Stimulated activated CD4-positive, alpha-beta T cell treated with anti-CD3 and anti-CD28 coated beads, Interleukin-2, amount 100 ng/mL, for 24 hours (primary cell): ENCODE measurements around the gene HERC2.
"Not testable (repeated sequence)": the region's sequence is repeated elsewhere in the genome, so short reads cannot be mapped to it uniquely, and the experiment has no call there.

ENCODE experiments used
- DNase-seq, 2 donors: peaks; one replicate each; pipeline ENCODE4 v3.0.0-alpha.2; 2020

The HERC2 gene, protein sequence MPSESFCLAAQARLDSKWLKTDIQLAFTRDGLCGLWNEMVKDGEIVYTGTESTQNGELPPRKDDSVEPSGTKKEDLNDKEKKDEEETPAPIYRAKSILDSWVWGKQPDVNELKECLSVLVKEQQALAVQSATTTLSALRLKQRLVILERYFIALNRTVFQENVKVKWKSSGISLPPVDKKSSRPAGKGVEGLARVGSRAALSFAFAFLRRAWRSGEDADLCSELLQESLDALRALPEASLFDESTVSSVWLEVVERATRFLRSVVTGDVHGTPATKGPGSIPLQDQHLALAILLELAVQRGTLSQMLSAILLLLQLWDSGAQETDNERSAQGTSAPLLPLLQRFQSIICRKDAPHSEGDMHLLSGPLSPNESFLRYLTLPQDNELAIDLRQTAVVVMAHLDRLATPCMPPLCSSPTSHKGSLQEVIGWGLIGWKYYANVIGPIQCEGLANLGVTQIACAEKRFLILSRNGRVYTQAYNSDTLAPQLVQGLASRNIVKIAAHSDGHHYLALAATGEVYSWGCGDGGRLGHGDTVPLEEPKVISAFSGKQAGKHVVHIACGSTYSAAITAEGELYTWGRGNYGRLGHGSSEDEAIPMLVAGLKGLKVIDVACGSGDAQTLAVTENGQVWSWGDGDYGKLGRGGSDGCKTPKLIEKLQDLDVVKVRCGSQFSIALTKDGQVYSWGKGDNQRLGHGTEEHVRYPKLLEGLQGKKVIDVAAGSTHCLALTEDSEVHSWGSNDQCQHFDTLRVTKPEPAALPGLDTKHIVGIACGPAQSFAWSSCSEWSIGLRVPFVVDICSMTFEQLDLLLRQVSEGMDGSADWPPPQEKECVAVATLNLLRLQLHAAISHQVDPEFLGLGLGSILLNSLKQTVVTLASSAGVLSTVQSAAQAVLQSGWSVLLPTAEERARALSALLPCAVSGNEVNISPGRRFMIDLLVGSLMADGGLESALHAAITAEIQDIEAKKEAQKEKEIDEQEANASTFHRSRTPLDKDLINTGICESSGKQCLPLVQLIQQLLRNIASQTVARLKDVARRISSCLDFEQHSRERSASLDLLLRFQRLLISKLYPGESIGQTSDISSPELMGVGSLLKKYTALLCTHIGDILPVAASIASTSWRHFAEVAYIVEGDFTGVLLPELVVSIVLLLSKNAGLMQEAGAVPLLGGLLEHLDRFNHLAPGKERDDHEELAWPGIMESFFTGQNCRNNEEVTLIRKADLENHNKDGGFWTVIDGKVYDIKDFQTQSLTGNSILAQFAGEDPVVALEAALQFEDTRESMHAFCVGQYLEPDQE (N-terminal part only)

DNA sequence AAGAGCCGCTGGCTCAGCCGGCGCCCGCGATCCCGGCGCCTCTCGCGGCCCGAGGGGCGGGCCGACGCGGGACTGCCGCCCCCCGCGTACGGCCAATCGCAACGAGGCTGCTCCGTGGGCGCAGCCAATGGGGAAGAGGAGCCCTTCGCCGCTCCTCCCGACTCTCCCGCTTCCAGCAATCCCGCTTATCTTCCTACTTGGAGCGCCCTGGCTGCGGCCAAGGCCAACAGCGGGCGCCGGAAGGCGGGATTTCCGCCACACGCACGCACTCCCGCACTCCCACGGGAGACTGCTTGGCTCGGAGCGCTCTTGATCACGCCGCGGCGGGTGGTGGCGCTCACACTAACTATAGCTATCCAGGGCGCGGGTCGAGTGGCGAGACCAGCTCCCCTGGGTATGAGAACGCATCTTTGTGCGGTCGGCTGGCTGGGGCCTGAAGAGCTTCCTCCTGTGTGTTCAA lies at the start of gene HERC2:
Gene HERC2 (minus strand): TSS at position 51 of the 460 bp plus-strand sequence. CDS start 746 bp downstream, outside the sequence.
- not testable (repeated sequence) for DNase-seq

DNA sequence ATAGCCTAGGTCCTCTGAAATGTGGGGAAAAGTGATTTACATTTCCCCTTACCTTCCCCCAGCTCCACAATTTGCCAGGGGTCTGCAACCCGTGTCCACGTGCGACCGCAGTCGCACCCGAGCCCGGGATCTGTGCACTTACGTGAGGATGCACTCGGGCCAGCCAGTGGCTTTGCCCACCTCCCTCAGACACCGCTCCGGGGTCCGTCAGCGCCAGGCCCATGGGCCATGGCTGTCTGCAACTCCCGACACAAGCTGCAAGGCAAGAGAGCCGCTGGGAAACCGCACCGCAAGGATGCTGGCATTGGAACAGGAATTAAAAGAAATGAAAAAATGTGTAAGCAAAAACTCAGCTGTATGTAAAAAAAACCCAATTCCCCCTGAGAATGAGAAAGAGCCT lies 43.5 kb upstream of the HERC2 start:
- not testable (repeated sequence) for DNase-seq

DNA sequence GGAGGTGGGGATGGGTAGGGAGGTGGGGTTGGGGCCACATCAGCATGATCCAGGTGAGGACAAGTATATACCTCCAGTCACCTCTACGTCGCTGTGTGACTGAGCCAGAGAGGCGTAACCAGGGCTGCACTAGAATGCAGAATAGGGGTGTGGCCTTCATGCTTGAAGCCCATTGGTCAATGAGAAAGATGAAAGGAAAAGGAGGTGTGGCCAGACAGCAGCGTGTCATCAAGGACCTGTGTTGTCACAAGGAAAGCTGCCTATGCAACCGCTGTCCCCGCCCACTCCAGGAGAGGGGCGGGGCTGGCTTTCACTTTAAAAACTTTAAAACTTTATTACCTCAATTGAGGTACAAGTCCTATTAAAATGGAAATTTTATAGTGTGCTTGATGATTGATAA lies 36.0 kb upstream of the HERC2 start, which contains the start of gene GOLGA6L24:
Gene GOLGA6L24 (minus strand): TSS at position 101 of the 400 bp plus-strand sequence. CDS start 61 bp downstream, at position 40.
- not testable (repeated sequence) for DNase-seq

DNA sequence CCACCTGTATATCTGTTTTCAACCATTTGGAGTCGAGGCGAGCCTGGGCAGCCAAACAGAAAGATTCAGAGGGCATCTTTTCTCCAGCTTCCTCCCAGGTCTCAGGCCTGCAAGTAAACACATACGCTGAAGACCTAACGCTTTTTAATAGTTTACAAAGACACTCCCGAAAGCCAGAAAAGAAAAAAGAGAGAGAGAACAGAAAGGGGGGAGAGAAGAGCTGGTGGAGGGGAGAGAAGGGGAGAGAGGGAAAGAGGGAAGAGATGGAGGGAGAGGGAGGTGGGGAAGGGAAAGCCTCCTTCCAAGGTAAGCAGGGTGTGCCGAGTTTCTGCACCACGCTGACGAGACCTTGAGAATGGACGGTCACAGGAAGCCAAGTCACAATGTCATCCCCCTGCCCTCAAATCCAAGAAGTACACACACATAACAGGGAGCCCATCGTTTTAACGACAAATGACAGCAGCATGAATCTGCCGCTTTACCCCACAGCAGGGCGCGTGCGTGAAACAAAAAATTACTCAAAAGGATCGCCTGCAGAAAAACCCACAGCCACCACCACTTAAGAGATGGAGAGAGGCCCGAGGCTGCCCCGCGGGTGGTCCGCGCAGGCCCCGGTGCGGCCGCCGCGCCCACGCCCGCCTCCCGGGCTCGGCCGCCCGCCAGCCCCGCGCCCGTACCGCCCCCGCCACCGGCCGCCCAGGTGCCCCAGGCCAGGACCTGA lies 461 bp downstream of the HERC2 start:
- peak; percentile 21 to 26 for DNase-seq

DNA sequence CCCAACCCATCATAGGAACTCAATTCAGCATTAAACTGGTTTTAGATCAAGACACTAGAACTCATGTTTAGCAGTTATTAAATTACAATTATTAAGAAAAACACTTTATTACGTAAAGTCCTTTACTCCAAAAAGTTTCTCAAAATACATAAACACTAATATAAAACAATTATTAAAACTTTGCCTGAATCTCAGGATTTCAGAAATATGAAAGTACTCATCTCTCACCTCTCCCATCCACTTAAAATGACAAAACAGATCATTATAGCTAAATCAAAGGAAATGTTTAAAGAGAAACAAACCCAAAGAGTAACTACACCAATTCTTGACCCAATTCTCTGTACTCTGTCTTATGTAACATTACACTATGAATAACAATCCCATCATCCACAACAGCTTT lies 2.3 kb downstream of the HERC2 start:
- DNase-seq: not testable (repeated sequence)

DNA sequence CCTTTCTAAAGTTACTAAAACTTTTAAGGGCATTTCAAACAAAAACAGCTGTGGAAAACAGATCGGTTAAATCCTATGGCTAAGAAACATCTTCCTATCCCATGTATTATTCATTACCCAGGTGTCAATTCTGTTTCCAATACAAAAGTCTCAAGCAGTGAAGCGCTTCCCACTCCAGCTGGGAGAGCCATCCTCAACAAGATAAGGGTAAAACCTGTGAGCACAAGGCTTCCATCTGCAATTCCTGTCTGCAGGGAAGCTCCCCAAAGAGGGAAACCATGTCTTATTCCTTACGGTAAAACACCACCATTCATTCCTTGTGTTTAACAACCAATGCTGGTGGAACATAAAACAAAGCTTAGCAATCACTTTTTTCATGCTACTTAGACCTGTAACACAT lies 3.2 kb downstream of the HERC2 start:
- not testable (repeated sequence) for DNase-seq

DNA sequence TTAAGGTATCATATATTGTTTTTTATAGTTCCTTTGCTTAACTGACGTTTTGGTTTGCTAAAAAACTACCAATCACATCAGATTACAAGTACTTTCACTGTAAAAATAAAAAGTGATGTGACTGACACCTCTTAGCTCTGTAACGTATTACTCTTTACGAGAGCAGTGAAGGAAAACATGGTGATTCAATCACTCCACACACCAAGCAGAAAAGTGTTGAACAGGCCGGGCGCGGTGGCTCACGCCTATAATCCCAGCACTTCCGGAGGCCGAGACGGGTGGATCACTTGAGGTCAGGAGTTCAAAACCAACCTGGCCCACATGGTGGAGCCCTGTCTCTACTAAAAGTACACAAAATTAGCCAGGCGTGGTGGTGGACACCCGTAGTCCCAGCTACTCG lies 3.9 kb downstream of the HERC2 start:
- not testable (repeated sequence) for DNase-seq

DNA sequence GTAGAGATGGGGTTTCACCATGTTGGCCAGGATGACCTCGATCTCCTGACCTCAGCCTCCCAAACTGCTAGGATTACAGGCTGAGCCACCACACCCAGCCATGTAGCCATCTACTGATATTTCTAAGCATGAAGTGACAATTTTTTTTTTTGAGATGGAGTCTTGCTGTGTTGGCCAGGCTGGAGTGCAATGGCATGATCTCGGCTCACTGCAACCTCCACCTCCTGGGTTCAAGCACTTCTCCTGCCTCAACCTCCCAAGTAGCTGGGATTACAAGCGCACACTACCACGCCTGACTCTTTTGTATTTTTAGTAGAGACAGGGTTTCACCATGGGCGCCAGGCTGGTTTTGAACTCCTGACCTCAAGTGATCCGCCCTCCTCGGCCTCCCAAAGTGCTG lies 5.0 kb downstream of the HERC2 start:
- not testable (repeated sequence) for DNase-seq

DNA sequence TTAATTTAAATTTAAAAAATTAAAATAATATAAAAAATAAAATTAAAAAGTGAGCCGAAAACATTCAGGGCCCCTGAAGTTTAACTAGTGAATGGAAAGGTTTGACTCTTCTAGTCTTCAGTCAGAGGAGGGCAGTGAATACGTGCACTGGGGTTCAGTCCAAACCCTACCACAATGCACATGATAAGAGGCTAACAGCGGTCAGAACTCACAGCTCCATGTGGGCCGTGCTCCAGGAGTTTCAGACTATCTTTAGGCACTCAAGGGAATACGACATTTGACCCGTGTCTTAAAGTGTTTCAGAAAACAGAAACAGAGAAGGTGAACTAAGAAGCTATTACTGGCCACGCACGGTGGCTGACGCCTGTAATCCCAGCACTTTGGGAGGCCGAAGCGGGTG lies 11.5 kb downstream of the HERC2 start:
- DNase-seq: not testable (repeated sequence)

DNA sequence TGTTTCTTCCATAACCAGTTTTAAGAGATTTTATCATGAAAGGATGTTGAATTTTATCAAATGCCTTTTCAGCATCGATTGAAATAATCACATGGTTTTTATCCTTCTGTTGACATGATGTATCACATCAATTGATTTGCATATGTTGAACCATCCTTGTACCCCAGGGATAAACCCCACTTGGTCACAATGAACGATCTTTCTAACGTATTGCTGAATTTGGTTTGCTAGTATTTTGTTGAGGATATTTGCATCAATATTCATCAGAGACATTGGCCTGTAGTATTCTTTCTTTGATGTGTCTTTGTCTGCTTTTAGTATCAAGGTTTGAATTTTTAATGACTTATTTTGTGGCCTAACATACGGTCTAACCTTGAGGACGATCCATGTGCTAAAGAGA lies 13.3 kb downstream of the HERC2 start:
- not testable (repeated sequence) for DNase-seq

DNA sequence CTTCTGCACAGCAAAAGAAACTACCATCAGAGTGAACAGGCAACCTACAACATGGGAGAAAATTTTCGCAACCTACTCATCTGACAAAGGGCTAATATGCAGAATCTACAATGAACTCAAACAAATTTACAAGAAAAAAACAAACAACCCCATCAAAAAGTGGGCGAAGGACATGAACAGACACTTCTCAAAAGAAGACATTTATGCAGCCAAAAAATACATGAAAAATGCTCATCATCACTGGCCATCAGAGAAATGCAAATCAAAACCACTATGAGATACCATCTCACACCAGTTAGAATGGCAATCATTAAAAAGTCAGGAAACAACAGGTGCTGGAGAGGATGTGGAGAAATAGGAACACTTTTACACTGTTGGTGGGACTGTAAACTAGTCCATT lies 16.3 kb downstream of the HERC2 start:
- not testable (repeated sequence) for DNase-seq

DNA sequence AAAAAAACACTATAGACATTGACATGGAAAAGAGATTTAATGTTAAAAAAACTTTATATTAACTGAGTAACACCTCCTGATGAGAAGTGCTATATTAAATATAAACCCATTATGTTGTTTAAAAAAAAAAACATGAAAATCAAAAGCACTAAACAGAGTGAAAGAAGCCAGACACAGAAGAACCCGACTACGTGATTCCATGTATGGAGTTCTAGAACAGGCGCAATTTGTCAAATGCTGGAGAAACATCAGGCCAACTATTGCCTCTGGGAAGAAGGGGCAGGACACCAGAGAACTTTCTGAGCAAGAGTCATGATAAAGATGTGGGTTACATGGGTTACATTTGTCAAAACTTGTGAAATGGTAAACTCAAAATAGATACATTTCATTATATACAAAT lies 24.5 kb downstream of the HERC2 start:
- DNase-seq: not testable (repeated sequence)

DNA sequence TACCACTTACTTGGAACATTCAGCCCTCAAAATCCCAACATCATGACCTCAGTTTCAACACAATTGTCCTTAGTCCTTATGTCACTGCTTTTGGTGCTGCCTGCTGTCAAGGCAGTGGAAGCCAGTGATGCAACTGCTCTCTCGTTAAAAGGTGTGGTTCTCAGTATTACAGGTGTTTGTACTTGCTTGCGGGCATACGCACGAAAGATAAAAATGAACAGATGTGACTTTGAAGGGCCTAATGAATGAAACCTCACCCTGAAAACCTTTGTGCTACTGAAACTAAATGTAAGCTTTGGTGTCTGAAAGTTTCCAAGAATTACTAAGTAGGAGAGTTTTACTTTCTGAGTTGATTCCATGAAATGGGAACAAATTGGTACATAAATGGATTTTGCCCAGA lies 25.2 kb downstream of the HERC2 start:
- DNase-seq: not testable (repeated sequence)

DNA sequence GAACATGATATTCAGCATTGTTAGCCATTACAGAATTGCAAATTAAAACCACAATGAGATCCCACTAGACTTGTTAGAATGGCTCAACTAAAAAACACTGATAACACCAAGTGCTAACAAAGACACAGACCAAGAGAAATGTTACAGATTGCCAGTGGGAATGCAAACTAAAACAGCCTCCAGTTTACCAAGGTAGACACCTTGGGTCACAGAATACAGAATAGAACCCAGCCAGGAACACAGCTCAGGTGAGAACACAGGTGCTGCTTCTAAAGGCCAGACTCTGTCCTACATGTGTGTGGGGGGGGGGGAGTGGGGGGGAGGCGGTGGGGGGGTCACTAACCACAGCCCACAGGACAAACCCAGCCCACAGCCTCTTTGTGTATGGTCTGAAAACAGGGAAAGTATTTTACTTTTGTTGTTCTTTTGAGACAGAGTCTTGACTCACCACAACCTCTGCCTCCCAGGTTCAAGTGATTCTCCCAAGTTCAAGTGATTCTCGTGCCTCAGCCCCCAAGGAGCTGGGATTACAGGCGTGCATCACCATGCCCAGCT lies 26.9 kb downstream of the HERC2 start:
- DNase-seq: not testable (repeated sequence)

DNA sequence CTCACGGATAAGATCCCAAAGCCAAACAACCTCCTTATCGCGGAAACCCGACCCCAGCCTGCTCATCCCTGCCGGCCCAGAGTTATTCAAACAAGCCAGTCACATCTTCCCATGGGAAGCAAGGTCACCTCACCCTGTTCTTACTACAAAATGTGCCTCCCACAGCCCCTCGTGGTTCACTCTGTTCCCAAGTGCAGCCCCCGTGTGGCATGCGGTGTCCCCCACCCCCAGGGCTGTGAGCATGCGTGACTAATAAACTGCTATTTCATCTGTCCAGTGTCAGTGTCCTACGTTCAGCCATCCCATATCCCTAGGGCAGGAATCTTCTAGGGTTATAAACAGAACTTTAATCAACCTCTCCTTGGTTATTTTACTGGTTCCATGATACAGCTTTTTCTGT lies 27.4 kb downstream of the HERC2 start:
- not testable (repeated sequence) for DNase-seq

DNA sequence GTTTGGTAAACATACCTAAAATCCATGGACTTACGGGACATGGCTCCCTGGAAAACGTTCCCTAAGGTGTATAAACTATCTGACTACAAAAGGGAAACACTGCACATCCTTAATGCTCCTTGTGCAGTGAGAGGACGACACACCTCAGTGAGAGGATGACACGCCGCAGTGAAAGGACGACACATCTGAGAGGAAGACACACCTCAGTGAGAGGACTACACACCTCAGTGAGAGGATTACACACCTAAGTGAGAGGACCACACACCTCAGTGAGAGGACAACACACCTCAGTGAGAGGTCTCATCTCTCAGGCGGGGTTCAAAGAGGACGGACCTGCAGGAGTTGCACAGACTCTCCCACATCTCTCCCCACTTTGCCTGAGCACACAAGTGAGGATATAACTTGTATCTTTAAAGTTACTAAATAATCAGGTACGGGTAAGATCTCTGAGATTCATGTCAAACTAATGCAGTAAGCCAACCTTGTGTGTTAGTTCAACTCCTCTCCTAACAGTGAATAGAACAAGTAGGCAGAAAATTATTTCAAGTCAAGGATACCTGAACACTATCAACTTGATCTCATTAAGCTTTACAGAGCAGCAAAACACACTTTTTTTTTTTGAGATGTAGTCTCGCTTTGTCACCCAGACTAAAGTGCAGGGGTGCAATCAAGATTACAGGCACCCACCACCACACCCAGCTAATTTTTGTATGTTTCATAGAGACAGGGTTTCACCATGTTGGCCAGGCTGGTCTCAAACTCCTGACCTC lies 32.1 kb downstream of the HERC2 start:
- no peak for DNase-seq

DNA sequence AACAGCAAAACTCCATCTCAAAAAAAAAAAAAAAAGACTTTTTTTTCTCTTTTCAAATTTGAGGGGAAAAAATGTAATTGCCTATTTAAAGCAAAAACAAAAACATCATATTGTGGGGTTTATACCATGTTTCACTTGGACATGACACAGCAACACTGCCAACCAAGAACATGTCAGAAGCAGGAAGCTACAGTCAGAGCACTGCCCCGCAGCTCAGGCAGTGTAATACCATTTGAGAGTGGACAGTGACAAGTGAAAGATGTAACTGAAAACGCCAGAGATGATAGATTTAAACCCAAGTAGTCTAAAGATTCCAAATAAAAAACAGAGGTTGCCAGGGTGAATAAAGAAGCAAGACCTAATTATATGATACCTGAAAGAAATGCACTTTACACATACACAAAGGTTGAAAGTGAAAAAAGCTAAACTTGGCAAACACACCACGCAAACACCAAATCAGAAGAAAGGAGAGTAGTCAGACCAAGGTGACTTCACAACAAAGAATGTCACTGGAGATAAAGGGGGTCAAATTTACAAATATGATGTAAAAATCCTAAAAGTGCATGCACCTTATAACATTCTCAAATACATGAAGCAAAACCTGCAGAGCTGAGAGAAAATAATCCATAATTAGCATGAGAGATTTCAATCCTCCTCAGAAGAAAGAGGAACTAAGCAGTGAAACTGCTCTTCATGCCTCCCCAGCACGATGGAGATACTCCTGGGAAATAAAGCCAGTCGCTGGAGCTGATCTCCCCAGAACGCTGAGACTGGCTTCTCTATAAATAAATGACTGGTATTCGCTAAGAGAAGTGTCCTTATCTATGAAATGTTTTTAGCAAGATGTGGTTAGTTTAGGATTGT lies 32.9 kb downstream of the HERC2 start:
- DNase-seq: not testable (repeated sequence)

DNA sequence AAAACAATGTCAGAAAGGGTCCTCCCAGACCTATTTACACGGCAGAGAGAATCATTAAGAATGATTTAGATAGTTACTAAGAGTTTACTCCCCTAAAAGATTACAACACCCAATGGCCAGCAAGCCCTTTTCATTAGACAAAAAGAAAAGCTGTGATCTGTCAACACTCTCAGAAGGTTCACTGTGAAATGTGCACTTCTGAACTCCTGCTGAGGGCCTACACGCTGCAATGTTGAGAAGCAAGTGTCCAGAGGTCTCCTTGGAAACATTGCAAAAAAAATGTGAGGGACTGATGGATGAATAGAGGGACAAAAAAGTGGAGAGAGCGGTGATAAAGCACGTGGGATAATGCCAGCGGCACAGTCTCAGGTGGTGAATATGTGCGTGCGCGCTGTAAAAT lies 35.3 kb downstream of the HERC2 start:
- DNase-seq: not testable (repeated sequence)

DNA sequence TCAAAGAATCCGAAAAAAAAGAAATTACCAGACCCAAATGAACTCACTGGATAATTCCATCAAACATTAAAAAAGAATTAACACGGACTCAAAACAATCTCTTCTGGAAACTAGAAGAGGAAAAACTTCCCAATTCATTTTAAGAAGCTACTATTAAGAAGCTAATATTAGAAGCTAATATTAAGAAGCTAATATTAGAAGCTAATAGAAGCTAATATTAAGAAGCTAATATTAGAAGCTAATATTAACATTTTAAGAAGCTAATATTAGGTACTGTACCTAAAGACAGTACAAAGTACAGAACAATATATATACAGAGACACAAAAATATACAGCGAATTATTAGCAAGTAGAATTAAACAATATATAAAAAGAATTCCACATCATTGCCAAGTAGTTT lies 35.9 kb downstream of the HERC2 start:
- no peak for DNase-seq

DNA sequence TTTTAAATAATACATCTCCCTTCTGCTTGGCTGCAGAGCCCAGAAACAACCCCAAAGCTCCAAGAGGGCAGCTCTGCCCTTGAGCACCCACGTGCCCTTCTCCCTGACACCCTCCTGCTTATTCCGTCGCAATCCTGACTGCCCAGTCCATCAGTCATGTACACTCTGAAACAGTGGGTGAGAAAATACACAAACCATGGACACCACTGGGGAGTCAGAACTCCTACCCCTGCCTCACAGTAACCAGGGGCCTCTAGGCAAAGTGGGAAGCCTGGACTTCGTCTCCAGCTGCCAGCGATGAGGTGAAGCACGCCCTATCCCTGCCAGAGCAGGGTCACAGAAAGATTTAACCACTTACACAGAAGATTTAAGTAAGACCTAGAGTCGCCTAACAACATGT lies 40.1 kb downstream of the HERC2 start:
- no peak for DNase-seq
